Upper lobe of right lung (tissue), 1 donor: ENCODE results near the gene COL9A1. TPM values are rescaled to one million over a fixed set of nuclear protein-coding genes. Genes with fewer than 3 reads are reported as not detected.

Experiments
- ATAC-seq: fragments of 200-7000 bp; cut with Tn5 transposase; one replicate; pipeline ENCODE4 v1.9.1; 2020; ENCODE audit warnings: mild to moderate bottlenecking, moderate library complexity
- DNase-seq: peaks from one replicate; pipeline ENCODE4 v3.0.0-alpha.2; 2020
- H3K27ac ChIP-seq: fragments of 200-600 bp; one replicate; pipeline ENCODE4 v1.8.0; 2022
- H3K27me3 ChIP-seq: fragments of 200-600 bp; one replicate; pipeline ENCODE4 v1.8.0; 2022; ENCODE audit warnings: mild to moderate bottlenecking
- H3K36me3 ChIP-seq: fragments of 200-600 bp; one replicate; pipeline ENCODE4 v1.8.0; 2022
- H3K4me1 ChIP-seq: fragments of 200-600 bp; one replicate; pipeline ENCODE4 v1.8.0; 2022
- H3K4me3 ChIP-seq: fragments of 200-600 bp; one replicate; pipeline ENCODE4 v1.8.0; 2022; ENCODE audit warnings: mild to moderate bottlenecking
- H3K9me3 ChIP-seq: fragments of 200-600 bp; one replicate; pipeline ENCODE4 v1.8.0; 2022
- intact Hi-C: fragments of 100-400 bp; cut with DNase I; formaldehyde crosslinking; loops from one replicate; pipeline ENCODE4 v1.11.0; 2022
- total RNA-seq: library from RNA; stranded (reverse); fragmentation: NEBNext Ultra II Directional; extraction: Animal tissue kit (Norgen Biotek cat#: 25700); gene quantifications from one replicate; pipeline ENCODE4 v1.2.1, GENCODE V29; 2021
- TF ChIP-seq, protein P1 (sequence below): fragments of 200-600 bp; IDR thresholded peaks from one replicate; pipeline ENCODE4 v1.8.0; 2022; ENCODE audit warnings: antibody characterized with exemption
- donor health status: DM: no; HTN: yes; CAD: no; lungs with severe emphysema.

Gene COL9A1
- total RNA-seq, 1 donor from 2014 or later = not detected

DNA sequence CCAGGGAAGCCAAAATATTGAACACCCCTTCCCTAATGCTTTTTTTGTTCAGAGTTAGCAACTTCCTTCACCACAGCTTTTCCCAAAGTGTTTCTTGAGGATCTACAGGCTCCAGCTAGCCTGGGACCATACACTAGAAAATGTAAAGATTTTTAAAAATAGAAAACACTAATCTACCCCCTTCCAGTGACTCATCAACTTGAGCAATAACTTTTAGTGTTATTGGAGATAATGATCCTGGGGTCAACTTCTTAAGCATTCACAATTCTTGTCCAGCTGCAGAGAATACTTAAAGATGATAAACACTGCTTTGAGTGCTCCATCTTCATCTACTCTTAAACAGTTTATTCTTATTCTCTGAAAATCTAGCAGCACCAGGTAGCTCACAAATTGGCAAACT lies 131.6 kb downstream of the COL9A1 start:
- no peaks in the 10 kb centered on the region for H3K4me1 ChIP-seq
- DNase-seq (no peak), ATAC-seq (no peak)
- no peaks in the 10 kb centered on the region for H3K9me3 ChIP-seq
- no peak overlapping the region for H3K27ac ChIP-seq
- TF ChIP-seq, protein P1, sequence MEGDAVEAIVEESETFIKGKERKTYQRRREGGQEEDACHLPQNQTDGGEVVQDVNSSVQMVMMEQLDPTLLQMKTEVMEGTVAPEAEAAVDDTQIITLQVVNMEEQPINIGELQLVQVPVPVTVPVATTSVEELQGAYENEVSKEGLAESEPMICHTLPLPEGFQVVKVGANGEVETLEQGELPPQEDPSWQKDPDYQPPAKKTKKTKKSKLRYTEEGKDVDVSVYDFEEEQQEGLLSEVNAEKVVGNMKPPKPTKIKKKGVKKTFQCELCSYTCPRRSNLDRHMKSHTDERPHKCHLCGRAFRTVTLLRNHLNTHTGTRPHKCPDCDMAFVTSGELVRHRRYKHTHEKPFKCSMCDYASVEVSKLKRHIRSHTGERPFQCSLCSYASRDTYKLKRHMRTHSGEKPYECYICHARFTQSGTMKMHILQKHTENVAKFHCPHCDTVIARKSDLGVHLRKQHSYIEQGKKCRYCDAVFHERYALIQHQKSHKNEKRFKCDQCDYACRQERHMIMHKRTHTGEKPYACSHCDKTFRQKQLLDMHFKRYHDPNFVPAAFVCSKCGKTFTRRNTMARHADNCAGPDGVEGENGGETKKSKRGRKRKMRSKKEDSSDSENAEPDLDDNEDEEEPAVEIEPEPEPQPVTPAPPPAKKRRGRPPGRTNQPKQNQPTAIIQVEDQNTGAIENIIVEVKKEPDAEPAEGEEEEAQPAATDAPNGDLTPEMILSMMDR = no peak
- H3K36me3 ChIP-seq = no peaks in the 10 kb centered on the region
- peaks cover 8% of the 10 kb centered on the region for H3K27me3 ChIP-seq
- intact Hi-C loops = no loop called here
- no peak overlapping the region for H3K4me3 ChIP-seq

DNA sequence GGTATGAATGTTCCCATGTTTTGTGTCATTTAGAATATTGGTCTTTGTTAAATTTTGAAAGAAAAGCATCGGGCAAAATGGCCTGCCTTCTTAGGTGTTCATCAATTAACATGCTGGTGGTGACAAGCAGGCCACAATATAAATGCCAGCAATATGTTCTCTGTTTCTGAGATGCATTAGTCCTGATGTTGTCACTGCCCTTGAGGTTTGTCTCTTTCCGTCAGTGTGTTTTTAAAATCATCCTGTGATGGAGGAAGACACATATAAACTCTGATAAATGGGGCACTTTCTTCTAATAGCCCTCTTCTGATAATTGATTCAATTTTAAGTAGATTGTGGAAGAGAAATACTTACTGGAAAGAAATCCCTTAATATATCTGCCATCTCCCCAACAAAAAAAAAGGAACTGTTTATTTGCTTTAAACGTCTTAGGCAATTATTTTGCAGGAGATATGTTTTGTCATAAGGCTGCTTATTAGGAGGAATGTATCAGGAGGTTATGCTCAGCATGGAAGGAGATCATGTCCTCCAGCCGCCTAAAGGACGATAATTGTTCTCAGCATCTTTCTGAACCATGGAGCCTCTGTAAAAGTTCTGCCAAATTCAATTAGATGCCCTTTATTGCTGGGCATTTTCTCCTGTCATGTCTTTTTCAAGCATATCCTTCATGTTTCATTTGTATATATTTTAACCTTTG lies 134.1 kb downstream of the COL9A1 start:
- Histone ChIP-seq H3K4me3 (no peak overlapping the region), H3K27ac (no peak overlapping the region), H3K4me1 (no peaks in the 10 kb centered on the region), H3K27me3 (peaks cover 8% of the 10 kb centered on the region), H3K36me3 (no peaks in the 10 kb centered on the region), H3K9me3 (no peaks in the 10 kb centered on the region)
- ATAC-seq (no peak), DNase-seq (no peak)
- TF ChIP-seq, protein P1 = no peak
- intact Hi-C loops = no loop called here

Other genes starting within 250 kb of the COL9A1 start
- 24.1 TPM for gene FAM135A, start 110.4 kb upstream of the COL9A1 start, total RNA-seq